ENCODE measurements around the gene LAMC2. TPM values are rescaled to one million over a fixed set of nuclear protein-coding genes. Genes with fewer than 3 reads are reported as not detected.
A peak's percentile ranks its signal among the peaks of the same experiment; 100 is the strongest.

The LAMC2 gene
- total RNA-seq, 4 donors from 2014 or later: 11.2 to 32.6 (median 14.9) TPM

DNA sequence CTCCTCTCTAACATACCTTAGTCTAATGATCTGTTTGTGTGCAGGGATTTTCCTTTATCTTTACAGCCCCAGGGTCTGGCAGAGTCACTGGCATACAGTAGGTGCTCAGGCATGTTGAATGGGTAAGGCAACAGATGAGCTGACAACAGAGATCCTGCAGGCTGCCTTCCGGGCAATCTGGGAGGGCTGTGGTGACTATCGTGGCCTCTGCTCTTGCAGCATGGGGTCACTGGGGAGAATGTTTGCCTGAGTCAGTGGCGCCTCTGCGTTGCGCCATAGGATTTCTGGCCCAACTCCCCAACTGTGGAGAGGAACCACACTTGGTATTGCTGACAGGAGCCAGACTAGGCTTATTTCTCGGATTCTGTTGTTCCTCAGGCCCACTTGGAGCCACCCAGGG, 93.8 kb downstream of the LAMC2 start:
- WGBS: 61% methylated on average over 6 of the region's 6 CpGs
- H3K4me1 ChIP-seq: peaks cover 32 to 39% (median 36%) of the 10 kb centered on the region in 4 donors
- H3K9me3 ChIP-seq: no peaks in the 10 kb centered on the region
- no peak for DNase-seq (ENCODE audit: extremely low spot score)
- intact Hi-C loops (cut with DNase I): loop anchor here (5.0 kb wide), 2 partner anchors 192 to 262 kb away; partner anchors contain the start of gene SMG7
- H3K27ac ChIP-seq (replicated peaks in 1 of 4): peak overlapping the region in 2 of 4 donors; percentile 13 to 46
- no peaks in the 10 kb centered on the region for H3K27me3 ChIP-seq
- TF ChIP-seq EP300 (IDR thresholded peaks at IDR 0.05): no peak
- TF ChIP-seq POLR2AphosphoS5 (IDR thresholded peaks at IDR 0.05): peak in 1 of 2 donors; percentile 17
- no peaks in the 10 kb centered on the region for H3K36me3 ChIP-seq
- no peak overlapping the region for H3K4me3 ChIP-seq

DNA sequence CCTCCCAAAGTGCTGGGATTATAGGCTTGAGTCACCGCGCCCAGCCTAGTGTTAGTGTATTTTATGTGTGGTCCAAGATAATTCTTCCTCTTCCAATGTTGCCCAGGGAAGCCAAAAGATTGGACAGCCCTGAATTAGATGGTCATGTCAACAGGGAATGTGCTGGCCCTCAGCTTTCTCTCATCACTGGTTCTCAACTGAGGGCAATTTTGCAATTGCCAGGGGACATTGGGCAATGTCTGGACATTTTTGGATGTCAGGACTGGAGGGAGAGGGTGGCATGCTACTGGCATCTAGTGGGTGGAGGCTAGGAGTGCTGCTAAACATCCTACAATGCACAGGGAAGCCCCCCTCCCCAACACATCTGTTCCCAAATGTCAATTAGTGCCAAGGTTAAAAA, 95.0 kb downstream of the LAMC2 start:
- intact Hi-C loops (cut with DNase I): loop anchor here (1.0 to 5.0 kb wide), 3 partner anchors 37 to 261 kb away; partner anchors contain the start of gene SMG7
- Histone ChIP-seq H3K27me3 (no peaks in the 10 kb centered on the region), H3K36me3 (no peaks in the 10 kb centered on the region), H3K4me1 (peaks cover 32 to 39% (median 38%) of the 10 kb centered on the region in 4 donors), H3K4me3 (no peak overlapping the region), H3K9me3 (no peaks in the 10 kb centered on the region), H3K27ac (replicated peaks in 1 of 4) (peak overlapping the region; percentile 56 to 77 (median 62))
- WGBS: 94% methylated on average over 2 of the region's 2 CpGs
- TF ChIP-seq, protein P1, sequence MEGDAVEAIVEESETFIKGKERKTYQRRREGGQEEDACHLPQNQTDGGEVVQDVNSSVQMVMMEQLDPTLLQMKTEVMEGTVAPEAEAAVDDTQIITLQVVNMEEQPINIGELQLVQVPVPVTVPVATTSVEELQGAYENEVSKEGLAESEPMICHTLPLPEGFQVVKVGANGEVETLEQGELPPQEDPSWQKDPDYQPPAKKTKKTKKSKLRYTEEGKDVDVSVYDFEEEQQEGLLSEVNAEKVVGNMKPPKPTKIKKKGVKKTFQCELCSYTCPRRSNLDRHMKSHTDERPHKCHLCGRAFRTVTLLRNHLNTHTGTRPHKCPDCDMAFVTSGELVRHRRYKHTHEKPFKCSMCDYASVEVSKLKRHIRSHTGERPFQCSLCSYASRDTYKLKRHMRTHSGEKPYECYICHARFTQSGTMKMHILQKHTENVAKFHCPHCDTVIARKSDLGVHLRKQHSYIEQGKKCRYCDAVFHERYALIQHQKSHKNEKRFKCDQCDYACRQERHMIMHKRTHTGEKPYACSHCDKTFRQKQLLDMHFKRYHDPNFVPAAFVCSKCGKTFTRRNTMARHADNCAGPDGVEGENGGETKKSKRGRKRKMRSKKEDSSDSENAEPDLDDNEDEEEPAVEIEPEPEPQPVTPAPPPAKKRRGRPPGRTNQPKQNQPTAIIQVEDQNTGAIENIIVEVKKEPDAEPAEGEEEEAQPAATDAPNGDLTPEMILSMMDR (IDR thresholded peaks at IDR 0.05): no peak
- peak in 1 of 2 donors; percentile 45 for TF ChIP-seq POLR2AphosphoS5 (IDR thresholded peaks at IDR 0.05)
- DNase-seq (ENCODE audit: extremely low spot score): no peak

DNA sequence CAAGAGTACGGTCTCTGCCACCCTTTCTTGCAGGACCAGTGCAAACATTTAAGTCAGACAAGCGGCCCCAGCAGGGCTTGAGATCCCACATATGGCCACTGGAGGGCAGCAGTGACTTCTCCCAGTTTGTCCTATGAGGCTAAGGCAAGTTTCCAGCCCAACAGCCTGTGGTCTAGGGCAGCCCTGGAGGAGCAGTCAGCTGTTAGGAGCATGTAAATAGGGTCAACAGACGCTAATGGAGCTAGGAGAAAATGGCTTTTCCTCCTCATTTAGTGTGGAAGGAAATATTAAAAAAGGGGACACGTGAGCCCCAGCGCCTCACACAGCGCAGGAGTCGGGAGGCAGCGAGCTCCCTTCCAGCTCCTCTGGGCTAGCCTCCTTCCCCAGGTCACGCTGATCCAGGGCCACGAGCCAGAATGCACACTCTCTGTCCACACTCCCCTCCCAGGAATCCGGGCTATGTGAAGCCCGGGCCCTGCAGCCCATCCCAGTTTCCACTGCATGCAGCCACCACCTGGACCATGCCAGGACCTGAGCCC, 95.6 kb downstream of the LAMC2 start:
- Histone ChIP-seq H3K4me3 (peak overlapping the region in 2 of 4 donors; percentile 16 to 20), H3K27ac (replicated peaks in 1 of 4) (peak overlapping the region; percentile 56 to 77 (median 62)), H3K27me3 (no peaks in the 10 kb centered on the region), H3K9me3 (no peaks in the 10 kb centered on the region), H3K4me1 (peaks cover 34 to 42% (median 40%) of the 10 kb centered on the region in 4 donors), H3K36me3 (no peaks in the 10 kb centered on the region)
- TF ChIP-seq POLR2AphosphoS5 (IDR thresholded peaks at IDR 0.05): peak; percentile 56 to 58
- TF ChIP-seq EP300 (IDR thresholded peaks at IDR 0.05): no peak
- TF ChIP-seq POLR2A (IDR thresholded peaks at IDR 0.05; ENCODE audit: low read depth): no peak
- TF ChIP-seq, protein P1 (IDR thresholded peaks at IDR 0.05): peak; percentile 96 to 97 (median 97)
- intact Hi-C loops (cut with DNase I): loop anchor here (1.0 to 5.0 kb wide), 3 partner anchors 37 to 261 kb away; partner anchors contain the start of gene SMG7
- 18% methylated on average over 11 of the region's 12 CpGs for WGBS
- peak; percentile 98 for DNase-seq (ENCODE audit: extremely low spot score)

DNA sequence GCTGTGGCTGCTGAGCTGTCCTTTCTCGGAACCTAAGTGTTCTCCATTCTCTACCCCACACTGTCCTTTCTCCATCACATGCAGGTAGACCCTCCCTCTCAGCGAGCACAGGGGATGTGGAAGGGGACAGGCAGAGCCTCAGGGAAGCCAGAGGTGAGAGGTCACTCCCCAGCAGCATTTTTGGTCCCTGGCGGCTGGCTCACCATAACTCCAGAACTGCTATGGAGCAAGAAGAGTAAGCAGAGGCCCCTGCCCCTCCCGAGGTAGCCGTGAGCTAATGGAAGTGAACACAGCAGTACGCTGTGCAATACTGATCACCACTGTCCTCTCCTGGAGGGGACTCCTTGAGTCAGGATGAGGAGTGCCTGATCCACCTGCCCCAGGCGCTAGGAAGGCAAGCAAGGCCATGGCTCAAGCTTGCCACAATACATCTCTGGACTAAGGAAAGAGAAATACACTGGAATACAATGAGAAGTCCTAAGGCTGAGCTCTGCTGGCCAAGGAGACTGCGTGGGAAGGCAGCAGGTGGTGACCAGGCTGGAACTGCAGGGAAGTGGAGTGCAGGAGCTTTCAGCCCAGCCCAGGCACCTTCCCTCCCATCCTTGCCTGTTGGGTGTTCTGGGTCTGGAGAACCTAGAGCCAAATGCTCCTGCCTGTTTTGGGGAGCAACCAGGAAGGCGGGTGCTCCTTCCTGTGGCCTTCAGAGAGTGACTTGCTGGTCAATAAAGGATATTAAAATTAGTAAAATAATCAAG, 96.2 kb downstream of the LAMC2 start:
- no peaks in the 10 kb centered on the region for H3K36me3 ChIP-seq
- WGBS: 74% methylated on average over 9 of the region's 9 CpGs
- intact Hi-C loops (cut with DNase I): loop anchor here (5.0 kb wide), 2 partner anchors 190 to 260 kb away; partner anchors contain the start of gene SMG7
- no peaks in the 10 kb centered on the region for H3K27me3 ChIP-seq
- H3K4me1 ChIP-seq: peaks cover 40 to 48% (median 47%) of the 10 kb centered on the region in 4 donors
- H3K27ac ChIP-seq (replicated peaks in 1 of 4): peak overlapping the region; percentile 56 to 77 (median 62)
- H3K4me3 ChIP-seq: no peak overlapping the region
- no peak for TF ChIP-seq POLR2A (IDR thresholded peaks at IDR 0.05; ENCODE audit: low read depth)
- no peaks in the 10 kb centered on the region for H3K9me3 ChIP-seq
- DNase-seq (ENCODE audit: extremely low spot score): no peak

DNA sequence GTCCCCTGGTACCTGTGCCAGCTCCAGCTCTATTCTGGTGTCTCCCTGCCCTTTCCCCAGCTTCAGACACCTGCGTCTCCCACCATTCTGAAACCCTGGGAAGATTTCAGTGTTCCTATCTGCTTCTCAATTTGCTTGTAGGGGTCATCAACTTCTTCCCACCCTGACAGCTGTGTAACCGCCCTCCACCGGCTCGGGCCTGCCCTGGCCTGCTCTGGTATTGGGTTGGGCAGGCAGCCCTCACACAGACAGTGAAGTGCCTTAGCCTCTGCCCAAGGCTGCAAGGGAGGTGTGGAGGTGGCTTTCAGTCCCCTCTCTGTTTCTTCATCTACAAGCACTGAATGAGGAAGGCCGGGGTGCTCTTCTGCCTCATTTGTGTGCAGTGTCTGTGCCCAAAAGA, 97.2 kb downstream of the LAMC2 start:
- Histone ChIP-seq H3K4me3 (no peak overlapping the region), H3K27me3 (no peaks in the 10 kb centered on the region), H3K27ac (replicated peaks in 1 of 4) (peak overlapping the region in 1 of 4 donors; percentile 77), H3K36me3 (no peaks in the 10 kb centered on the region), H3K9me3 (no peaks in the 10 kb centered on the region), H3K4me1 (peaks cover 49 to 57% (median 54%) of the 10 kb centered on the region in 4 donors)
- no peak for DNase-seq (ENCODE audit: extremely low spot score)
- intact Hi-C loops (cut with DNase I): loop anchor here (5.0 kb wide), 2 partner anchors 189 to 259 kb away; partner anchors contain the start of gene SMG7
- TF ChIP-seq EP300 (IDR thresholded peaks at IDR 0.05) (no peak), POLR2A (IDR thresholded peaks at IDR 0.05; ENCODE audit: low read depth) (no peak), POLR2AphosphoS5 (IDR thresholded peaks at IDR 0.05) (no peak)
- TF ChIP-seq, protein P1 (IDR thresholded peaks at IDR 0.05): no peak
- 80% methylated on average over 5 of the region's 5 CpGs for WGBS

All from esophagus muscularis mucosa (tissue), 4 donors.